DMS 273 treated with DMSO at 0.1 percent for 48 hours (cell line): ENCODE measurements around the gene THOC7.

Experiments used
- DNase-seq: peaks from one replicate; lab custom pipeline; 2025; lab: John Stamatoyannopoulos, UW

THOC7 gene

GRCh38 chr3:63878394-63879060 is 14.9 kb upstream of the THOC7 start:
- no peak for DNase-seq

DNA sequence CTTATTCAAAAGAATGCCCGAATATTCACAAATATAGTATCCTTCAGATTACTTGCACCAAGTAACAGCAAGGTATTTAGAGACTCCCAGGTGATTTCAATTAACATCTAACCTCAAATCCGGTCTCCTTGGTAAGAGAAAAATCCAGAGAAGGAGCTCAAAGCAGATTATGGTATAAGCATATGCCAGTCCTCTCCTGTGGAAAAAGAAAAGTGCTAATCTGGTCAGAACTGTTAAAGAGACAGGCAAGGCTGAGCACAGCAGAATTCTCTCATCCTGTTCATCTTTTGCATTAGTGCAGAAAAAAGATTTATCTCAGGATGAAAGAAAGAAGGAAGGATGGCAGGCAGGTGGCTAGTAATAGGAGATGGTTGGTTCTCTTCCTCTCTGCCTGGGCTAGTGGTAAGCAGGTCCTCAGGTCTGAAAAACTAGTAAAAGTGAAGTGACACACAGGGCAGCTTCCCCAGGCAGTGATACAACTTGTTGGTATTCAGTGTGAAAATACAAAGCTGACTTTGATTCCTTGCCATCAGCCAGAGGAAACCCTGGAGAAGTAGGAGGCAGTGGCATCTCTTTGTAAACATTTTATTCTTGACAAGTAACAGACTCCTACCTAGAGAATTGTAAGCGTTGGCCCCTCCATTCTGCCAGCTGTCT is 14.3 kb upstream of the THOC7 start:
- no peak for DNase-seq

- no peak for DNase-seq
Observed at GRCh38 chr3:63876260-63876659, 12.7 kb upstream of the THOC7 start.

DNA sequence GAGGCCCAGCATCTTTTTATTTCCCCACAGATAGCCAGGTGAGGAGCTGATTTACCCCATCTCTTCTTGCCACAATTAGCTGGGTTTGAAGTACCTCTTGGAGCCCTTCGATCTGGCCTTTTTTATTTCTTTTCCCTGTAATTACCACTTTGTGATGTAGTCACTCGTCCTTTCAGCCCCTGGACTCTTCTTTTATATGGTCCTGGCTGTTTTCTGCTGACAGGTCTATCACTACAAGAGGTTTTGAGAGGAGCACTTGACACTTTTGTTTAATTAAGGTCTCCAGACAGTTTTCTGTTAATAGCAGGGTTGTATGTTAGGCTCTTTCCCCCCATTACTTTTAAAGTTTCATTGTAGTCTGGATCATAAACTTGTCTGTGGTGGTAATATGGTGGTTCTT is 11.9 kb upstream of the THOC7 start:
- DNase-seq, result no peak

GRCh38 chr3:63874769-63875168 is 11.2 kb upstream of the THOC7 start:
- no peak for DNase-seq

GRCh38 chr3:63872135-63872924 is 8.7 kb upstream of the THOC7 start:
- DNase-seq, result no peak

DNA sequence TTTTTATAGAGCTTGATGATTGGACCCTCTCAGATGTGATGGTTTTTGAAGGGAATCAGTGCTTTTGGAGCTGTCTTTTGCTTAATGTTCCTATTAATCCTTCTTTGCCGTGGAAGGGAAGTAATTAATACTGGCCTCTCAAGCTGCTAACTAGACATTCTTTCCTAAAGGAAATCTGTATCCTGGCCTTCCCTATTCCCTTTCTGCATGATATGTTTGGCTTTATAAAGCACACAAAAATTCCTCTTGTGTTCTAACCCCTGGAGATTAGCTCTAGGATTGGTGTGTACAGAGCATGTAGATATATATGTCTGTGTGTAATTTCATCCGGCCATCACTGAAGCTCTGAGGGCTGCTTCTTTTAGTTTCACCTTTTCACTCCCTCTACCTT is 7.0 kb upstream of the THOC7 start:
- no peak for DNase-seq

DNA sequence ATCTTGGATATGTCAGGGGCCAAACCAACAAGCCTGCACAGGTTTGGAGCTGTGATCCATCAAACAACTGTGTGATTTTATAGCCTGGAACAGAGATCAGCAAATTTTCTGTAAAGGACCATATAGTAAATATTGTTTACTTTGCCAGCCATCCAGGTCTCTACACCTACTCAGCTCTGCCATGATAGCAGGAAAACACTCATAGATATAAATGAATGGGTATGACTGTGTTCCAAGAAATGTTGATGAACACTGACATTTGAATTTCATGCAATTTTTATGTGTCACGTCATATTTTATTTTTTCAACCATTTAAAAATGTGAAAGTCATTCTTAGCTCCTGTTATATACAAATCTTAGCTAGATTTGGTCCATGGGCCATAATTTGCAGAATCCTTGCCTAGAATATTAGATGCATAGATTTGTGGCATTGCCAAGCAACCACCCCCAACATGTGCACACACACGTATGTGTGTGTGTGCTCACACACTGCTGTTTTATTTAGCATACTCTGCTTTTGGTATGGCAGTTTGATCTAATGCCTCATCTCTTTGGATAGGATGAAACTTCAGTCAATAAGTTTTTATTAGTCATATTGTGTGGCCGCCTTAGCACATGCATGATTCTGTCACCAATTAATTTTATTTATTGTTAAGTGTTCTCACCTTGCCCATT is 6.5 kb upstream of the THOC7 start:
- DNase-seq, result no peak

GRCh38 chr3:63867225-63867624 is 3.6 kb upstream of the THOC7 start:
- no peak for DNase-seq

GRCh38 chr3:63864965-63865327 is 1.3 kb upstream of the THOC7 start:
- no peak for DNase-seq

GRCh38 chr3:63864008-63864964 is 681 bp upstream of the THOC7 start:
- no peak for DNase-seq

DNA sequence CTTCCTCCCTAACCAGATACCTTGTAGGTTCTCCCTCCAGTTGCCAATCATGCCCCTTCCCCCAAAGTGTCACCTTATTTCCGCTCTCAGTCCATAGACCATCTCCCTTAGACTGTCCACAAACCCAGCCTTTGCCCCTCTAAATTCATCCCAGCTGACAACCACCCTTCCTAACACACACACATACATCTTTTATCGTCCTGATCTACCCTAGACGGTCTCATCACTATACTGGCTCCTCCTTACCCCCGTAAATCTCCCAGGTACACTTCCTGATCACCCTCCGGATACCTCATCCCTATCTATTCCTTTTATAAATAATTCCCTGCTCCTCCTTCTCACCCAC is 828 bp downstream of the THOC7 start:
- no peak for DNase-seq

GRCh38 chr3:63861306-63861705 is 2.3 kb downstream of the THOC7 start:
- no peak for DNase-seq

DNA sequence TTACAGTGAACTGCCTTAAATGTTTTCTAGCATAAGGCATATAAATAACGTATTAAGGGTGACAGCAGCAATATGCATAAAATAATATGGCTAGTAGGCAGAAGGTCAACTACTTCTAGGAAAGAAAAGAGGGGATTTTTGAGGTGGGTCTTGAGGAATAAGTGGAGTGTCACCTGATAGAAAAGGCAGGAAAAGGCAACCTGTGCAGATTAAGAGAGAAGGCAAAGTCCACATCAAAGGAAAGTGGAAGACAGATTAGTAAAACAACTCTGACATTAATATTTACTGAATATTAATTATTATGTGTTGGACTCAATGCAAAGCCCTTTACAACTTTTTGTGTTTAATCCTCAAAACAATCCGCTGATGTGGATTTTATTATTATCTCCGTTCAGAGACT is 2.8 kb downstream of the THOC7 start:
- DNase-seq, result no peak

DNA sequence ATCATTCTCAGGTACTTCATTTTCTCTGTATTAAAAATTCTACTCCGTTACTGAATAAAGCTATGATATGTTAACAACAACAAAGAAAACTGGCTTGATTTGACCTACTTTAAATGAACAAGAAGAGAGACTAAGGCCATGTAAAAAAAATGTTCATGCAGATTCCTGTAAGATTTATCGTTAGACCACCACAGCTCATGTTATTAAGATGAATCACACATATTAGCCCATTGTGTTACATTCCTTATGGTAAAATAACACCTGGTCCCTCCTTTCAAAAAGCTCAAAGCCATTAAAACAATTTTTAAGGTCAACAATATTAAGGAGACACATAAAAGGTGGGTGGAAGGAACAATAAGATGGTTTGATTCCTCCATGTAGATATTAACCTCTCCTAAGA is 6.3 kb downstream of the THOC7 start:
- no peak for DNase-seq

- DNase-seq, result no peak
Observed at GRCh38 chr3:63855333-63855940, 8.2 kb downstream of the THOC7 start.

- no peak for DNase-seq
Observed at GRCh38 chr3:63853106-63853505, 10.5 kb downstream of the THOC7 start.

DNA sequence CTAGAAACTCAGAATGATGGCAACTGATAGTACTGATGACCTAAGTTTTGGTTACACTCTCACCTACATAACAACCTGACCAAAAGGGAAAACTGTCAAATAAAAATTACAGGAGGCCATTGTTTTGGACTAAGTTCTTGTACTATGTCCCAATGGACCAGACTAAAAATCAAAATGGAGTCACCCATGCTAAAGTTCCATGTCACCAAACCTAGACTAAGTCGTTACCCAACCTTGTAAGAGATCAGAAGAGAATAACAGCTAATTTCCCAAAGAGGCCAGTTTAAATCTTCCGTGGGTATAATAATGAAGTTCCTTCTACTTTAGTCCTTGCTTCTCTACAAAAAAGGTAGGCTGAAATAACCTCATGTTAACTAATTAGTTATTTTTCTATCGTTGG is 12.3 kb downstream of the THOC7 start:
- no peak for DNase-seq

DNA sequence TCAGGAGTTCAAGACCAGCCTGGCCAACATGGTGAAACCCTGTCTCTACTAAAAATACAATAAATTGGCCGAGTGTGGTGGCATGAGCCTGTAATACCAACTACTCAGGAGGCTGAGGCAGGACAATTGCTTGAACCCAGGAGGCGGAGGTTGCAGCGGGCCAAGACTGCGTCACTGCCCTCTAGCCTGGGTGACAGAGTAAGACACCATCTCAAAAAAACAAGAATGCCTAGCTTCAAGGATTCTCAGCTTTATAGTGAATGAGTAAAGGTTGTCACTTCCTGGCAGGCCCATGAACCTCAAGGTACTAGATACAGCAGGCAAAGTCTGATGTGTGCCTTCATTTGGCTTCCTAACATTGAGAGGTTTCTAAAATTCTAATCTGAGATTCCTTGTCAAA is 14.4 kb downstream of the THOC7 start:
- no peak for DNase-seq

GRCh38 chr3:63847718-63848450 is 15.7 kb downstream of the THOC7 start:
- no peak for DNase-seq

DNA sequence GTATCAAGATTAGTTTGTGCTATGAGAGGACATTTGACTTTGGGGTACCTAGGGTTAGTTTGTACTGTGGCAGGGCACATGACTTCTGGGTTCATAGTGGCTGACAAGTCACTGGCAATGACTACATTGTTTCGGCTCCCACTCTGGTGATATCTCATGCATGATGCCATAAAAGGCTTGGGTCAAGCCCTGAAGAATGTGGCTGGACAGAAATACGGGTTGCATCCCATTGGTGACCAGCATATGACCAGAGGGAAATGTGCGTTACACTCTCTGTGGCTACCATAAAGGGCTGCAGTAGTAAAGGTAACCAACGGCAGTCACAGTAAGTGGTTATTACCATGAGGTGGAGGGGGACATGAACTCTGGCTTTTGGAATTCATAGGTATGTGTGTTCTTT is 18.4 kb downstream of the THOC7 start:
- no peak for DNase-seq
